CD4-positive, alpha-beta T cell treated with Interleukin-6 at 100 ng/mL for 8 hours (primary cell): ENCODE data around the gene SERP2.

ENCODE experiments used
- DNase-seq: peaks from one replicate; pipeline ENCODE4 v3.0.0-alpha.2; 2020; ENCODE audit warnings: mixed read lengths, low spot score

Gene SERP2

DNA sequence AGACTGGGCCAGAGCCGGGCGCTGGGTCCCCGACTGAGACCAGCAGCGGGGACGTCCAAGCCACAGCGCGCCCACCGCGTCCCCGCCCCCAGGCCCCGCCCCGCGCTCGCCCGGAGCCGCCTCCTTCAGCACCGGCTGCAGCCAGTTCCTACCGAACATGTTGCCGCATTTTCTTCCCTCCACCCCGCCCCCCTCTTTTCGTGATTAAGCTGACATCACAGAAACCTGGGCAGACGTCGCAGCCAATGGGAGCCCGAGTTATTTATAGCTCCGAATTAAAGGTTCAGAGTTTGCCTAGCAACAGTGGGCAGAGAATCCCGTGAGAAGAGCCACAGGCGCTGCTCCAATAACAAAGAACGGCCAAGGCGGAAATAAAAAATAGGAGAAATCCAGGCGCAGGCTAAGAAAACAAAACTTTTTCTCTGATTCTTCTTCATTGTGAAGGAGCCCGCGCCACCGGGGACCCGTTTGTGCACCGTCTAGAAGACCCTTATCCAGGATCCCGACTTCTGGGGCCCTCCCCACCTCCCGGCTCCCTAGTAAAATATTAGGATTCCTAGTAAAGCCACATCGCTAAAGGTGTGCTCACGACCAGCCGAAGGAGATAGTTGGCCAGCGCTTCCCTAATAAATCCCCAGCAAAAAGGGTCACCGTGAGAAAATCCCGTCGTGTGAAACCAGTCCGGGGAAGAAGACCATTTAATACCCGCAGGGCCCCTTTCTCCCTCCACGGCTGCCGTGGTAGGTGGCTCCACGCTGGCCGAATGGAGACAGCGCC lies 61.7 kb downstream of the SERP2 start:
- peak; percentile 86 for DNase-seq

DNA sequence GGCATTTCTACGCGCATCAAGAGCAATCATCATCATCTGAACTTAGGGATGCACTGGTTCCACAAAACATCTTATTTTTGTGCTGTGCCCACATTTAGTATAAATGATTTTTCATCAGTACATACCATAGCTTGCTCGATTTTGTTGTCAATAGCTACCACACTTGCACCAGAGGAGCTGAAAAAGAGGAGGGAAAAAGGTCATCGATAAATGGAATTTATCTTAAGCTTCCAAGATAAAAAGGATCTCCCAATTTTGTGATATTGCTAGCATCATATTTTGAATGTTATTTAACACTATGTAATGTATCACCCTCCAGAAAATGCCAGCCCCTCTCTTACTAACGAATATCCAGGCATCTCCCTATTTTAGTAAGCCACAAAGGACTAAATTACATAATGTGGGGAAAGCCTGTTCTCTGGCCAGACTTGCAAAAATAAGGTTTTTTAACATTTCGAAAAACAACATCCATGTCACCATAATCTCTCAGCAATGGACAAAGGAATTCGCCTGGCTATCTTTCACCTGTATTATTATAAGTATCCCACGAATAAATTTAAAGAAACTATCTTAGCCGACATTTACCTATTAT lies 62.4 kb downstream of the SERP2 start:
- no peak for DNase-seq

DNA sequence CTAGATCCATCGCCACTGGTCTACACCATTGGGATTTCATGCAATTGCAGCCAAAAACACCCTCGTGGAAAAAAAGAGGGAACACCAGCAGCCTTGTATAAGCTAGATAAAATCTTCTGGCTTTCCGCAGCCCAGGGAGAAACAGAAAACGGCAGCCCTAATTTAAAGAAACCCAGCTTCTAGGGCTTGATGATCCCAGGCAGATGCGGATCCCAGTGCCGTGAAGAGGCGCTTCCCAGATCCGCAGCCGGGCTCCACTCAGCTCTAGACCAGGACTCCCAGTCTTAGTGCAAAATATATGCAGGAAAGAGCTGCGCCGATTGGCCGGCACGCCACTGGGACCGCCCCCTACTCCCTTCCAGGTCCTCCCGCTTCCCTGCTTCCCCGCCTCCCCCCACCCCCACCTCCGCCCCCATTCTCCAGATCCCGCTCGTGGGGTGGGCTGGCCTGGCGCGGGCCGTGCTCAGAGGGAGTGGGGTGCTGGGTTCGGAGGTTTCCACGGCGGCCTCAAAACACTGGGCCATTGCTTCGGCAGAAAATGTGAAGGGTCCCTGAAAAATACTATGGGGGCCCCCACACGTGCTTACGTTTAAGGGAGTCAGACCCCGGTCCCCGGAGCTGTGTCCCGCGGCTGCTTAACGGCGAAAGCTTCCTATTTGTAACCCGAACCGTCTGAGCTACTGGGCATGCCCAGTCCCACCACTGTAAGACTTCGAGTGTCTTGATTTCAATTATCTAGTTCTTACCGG lies 63.1 kb downstream of the SERP2 start:
- peak; percentile 28 for DNase-seq

DNA sequence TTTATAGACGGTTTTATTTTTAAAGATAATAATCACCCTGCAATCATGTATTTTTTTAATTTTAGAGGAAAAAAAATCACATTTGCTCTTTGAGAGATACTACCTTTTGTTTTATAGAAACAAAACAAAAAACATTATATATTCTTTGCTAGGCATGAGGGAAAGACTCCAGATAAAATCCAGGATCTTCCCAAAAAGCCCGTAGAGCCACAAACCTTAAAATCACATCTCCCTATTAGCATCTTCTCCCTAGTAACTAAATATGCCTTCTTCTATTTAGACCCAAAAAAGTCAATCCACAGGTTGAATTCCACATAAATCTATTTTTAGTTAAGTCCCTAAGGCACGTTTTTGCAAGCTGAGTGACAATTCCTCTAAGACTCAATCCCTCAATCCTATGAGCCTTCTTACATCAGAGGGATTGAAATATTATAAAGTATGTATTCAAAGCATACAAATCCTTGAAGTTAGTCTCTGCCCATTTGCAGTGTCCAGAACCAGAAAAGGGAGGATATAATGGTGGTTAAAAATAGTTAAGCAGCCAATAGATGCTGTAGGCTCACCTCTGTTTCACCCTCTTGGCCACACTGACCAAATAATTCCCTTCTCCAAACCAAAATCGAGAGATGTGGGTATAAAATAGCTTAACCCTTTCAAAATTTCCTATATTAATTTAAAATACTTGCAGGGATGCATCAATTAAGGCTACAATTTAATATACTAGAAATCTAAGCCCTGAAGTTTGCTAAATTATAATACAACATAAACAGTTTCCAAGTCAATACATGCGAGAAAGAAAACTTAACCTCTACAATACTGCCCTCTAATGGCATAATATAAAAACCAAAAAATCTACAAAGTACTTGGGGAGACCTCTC lies 64.0 kb downstream of the SERP2 start:
- DNase-seq, result peak; percentile 33

DNA sequence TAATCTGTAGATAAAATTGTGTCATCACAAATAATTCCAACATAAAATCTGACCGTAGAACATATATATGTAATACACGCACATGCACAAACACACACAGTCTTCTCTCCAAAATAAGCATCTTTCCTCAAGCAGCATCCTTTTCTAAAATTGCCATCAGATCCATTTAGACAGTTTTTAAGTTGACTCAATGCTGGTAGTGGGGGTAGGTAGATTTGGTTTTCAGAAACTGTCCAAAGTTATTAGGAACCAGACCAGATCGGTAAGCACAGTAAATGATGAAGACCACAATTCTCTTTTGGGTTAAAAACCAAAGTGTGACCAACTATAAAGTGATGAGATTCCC lies 64.6 kb downstream of the SERP2 start:
- no peak for DNase-seq

DNA sequence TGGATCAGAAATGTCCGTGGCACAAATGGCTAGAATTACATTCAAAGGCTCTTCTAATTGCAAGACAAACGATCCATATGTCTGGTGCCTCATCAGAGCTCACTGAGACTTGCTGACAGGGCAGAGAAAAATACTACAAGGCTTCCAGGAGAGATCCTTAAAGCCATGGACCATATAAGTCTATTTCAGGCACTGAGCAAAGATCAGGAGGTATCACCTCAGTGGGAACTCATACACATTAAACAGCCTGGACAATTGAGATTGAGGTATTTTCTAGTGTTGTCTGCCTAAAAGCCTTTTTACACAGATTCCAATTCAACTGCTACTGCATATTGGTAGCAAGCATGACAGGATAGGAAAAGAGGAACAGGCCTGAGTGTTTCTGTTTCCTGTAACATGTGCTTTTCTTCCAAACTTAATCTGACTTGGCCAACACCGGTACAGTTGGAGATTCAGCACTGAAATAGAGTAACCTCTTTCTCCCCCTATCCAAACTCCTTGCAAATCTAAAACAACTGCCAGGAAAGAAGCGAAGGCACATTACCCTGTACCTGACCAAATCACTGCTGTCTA lies 65.9 kb downstream of the SERP2 start:
- no peak for DNase-seq

DNA sequence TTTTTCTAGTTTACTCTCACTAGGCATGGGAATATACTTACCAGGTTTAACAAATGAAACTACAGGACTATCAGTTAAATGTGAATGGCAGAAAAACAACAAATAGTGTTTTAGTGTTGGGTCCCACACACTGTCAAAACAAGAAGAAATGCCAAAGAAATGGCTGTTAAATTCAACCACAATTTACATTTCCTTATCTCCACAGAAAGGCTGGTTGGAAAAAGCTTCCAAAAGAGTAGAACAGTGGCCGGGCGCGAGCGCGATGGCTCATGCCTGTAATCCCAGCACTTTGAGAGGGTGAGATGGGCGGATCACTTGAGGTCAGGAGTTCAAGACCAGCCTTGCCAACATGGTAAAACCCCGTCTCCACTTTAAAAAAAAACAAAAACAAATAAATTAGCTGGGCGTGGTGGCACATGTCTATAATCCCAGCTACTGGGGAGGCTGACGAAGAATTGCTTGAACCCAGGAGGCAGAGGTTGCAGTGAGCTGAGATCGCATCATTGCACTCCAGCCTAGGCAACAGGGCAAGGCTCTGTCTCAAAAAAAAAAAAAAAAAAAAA lies 66.5 kb downstream of the SERP2 start:
- no peak for DNase-seq
